Sigmoid colon (tissue), 4 donors: Measurements from ENCODE around the gene CYTH2.

Source experiments
- CTCF ChIP-seq, 4 experiments: fragments of 450-650 bp in 3 of 4; fragments of 200-600 bp in 1 of 4; IDR thresholded peaks; one replicate each; pipeline ENCODE4 v1.5.1; 2016 to 2019; ENCODE audit warnings: antibody characterized with exemption in 4 of 4, mild to moderate bottlenecking in 3 of 4, moderate library complexity in 2 of 4
- EP300 ChIP-seq, 4 donors: sonication (generic); formaldehyde crosslinking; IDR thresholded peaks; one replicate each; pipeline ENCODE4 v1.6.1; 2017; ENCODE audit warnings: antibody characterized with exemption in 4 of 4
- POLR2A ChIP-seq, 2 donors: fragments of 450-650 bp; IDR thresholded peaks; one replicate each; pipeline ENCODE4 v1.6.1; 2016; ENCODE audit warnings: antibody characterized with exemption in 2 of 2, mild to moderate bottlenecking in 2 of 2, moderate library complexity in 2 of 2
- POLR2AphosphoS5 ChIP-seq, 4 donors: sonication (generic); formaldehyde crosslinking; IDR thresholded peaks; one replicate each; pipeline ENCODE4 v1.6.1; 2017; ENCODE audit warnings: antibody characterized with exemption in 4 of 4

- TF ChIP-seq CTCF (IDR thresholded peaks at IDR 0.05) (no peak), POLR2A (IDR thresholded peaks at IDR 0.05) (no peak), EP300 (IDR thresholded peaks at IDR 0.05) (no peak), POLR2AphosphoS5 (IDR thresholded peaks at IDR 0.05) (no peak)
These were observed 22.0 kb downstream of the CYTH2 start for GRCh38 chr19:48490981-48491792.
